Kidney (tissue), 14 donors: ENCODE data around the gene TSHZ2. TPM values are rescaled to one million over a fixed set of nuclear protein-coding genes. Genes with fewer than 3 reads are reported as not detected.

Experiments used
- DNase-seq, 5 donors: peaks; one replicate each; pipeline ENCODE4 v3.0.0-alpha.2; 2013 to 2020
- FAIRE-seq: peaks from 2 replicates; lab custom pipeline; 2012; peaks lifted over from hg19 to GRCh38; lab: Jason Lieb, UNC
- H3K27ac ChIP-seq, 2 donors: one replicate each; pipeline ENCODE4 v1.7.0; 2013; ENCODE audit warnings: low read depth in 2 of 2, low read length in 2 of 2, inconsistent platforms in 1 of 2
- H3K27me3 ChIP-seq: one replicate; pipeline ENCODE4 v1.7.1; 2013; ENCODE audit warnings: low read length, inconsistent platforms; ENCODE audit not compliant: control insufficient read depth, insufficient read depth
- H3K36me3 ChIP-seq, 3 donors: one replicate each; pipeline versions ENCODE4 v1.7.0 to v1.7.1; 2013; ENCODE audit warnings: low read length in 3 of 3, control low read depth in 1 of 3, inconsistent platforms in 1 of 3; ENCODE audit not compliant: insufficient read depth in 3 of 3, control insufficient read depth in 2 of 3
- H3K4me1 ChIP-seq, 3 donors: one replicate each; pipeline versions ENCODE4 v1.7.0 to v1.7.1; 2013; ENCODE audit warnings: low read length in 3 of 3, inconsistent platforms in 1 of 3, low read depth in 1 of 3; ENCODE audit not compliant: control insufficient read depth in 2 of 3, insufficient read depth in 2 of 3
- H3K4me3 ChIP-seq, 3 donors: one replicate each; pipeline versions ENCODE4 v1.7.0 to v1.8.1; 2013; ENCODE audit warnings: low read length in 3 of 3, control low read depth in 1 of 3, inconsistent platforms in 1 of 3
- H3K9ac ChIP-seq, 3 donors: one replicate each; pipeline versions ENCODE4 v1.7.0 to v1.7.1; 2013; ENCODE audit warnings: low read length in 3 of 3, control low read depth in 1 of 3, inconsistent platforms in 1 of 3
- H3K9me3 ChIP-seq, 3 donors: one replicate each; pipeline versions ENCODE4 v1.7.0 to v1.7.1; 2013; ENCODE audit warnings: low read length in 3 of 3, control low read depth in 1 of 3, inconsistent platforms in 1 of 3; ENCODE audit not compliant: control insufficient read depth in 2 of 3, insufficient read depth in 1 of 3
- intact Hi-C: fragments of 100-400 bp; cut with DNase I; formaldehyde crosslinking; loops from one replicate; pipeline ENCODE4 v1.11.1; 2022
- polyA plus RNA-seq: library from polyadenylated mRNA; stranded (reverse); fragments of 350-450 nt; fragmentation: Illumina TruSeq; extraction: RNeasy Lipid Tissue Mini Kit (QIAGEN cat#74804); gene quantifications from one replicate; pipeline ENCODE4 v1.2.3, GENCODE V29; 2014; ENCODE audit warnings: low read depth, low replicate concordance; ENCODE audit not compliant: insufficient read depth
- total RNA-seq: library from RNA; stranded (reverse); fragmentation: NEBNext Ultra II Directional; extraction: Animal tissue kit (Norgen Biotek cat#: 25700); gene quantifications from one replicate; pipeline ENCODE4 v1.2.1, GENCODE V29; 2021
- TF ChIP-seq, protein P1 (sequence below): IDR thresholded peaks from 3 replicates; pipeline ENCODE4 v1.5.1; 2012; ENCODE audit warnings: mild to moderate bottlenecking, moderate library complexity, borderline replicate concordance; ENCODE audit not compliant: insufficient read depth; ENCODE audit errors: extremely low read depth
- donor health status: control.
- donor health status: control.
- donor health status: control.
- donor health status: control.
- donor health status: control.
- donor health status: DM: yes; HTN: yes; CAD: no.
- donor health status: Normal renal cell carcinoma (clear cell type).

Gene TSHZ2
- total and polyA plus RNA-seq, 2 donors from 2014 or later, result 0.86 to 15.5 TPM

GRCh38 chr20:53382263-53382844 lies 410.2 kb downstream of the TSHZ2 start:
- H3K36me3 ChIP-seq, result no peaks in the 10 kb centered on the region
- TF ChIP-seq, protein P1, sequence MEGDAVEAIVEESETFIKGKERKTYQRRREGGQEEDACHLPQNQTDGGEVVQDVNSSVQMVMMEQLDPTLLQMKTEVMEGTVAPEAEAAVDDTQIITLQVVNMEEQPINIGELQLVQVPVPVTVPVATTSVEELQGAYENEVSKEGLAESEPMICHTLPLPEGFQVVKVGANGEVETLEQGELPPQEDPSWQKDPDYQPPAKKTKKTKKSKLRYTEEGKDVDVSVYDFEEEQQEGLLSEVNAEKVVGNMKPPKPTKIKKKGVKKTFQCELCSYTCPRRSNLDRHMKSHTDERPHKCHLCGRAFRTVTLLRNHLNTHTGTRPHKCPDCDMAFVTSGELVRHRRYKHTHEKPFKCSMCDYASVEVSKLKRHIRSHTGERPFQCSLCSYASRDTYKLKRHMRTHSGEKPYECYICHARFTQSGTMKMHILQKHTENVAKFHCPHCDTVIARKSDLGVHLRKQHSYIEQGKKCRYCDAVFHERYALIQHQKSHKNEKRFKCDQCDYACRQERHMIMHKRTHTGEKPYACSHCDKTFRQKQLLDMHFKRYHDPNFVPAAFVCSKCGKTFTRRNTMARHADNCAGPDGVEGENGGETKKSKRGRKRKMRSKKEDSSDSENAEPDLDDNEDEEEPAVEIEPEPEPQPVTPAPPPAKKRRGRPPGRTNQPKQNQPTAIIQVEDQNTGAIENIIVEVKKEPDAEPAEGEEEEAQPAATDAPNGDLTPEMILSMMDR, result no peak
- no peak overlapping the region for H3K4me3 ChIP-seq
- no peak for FAIRE-seq
- intact Hi-C loops, result no loop called here
- H3K9ac ChIP-seq, result no peak overlapping the region
- H3K9me3 ChIP-seq, result no peaks in the 10 kb centered on the region
- peaks cover 4 to 11% (median 10%) of the 10 kb centered on the region in 3 donors for H3K4me1 ChIP-seq
- DNase-seq, result no peak
- no peak overlapping the region for H3K27ac ChIP-seq
- no peaks in the 10 kb centered on the region for H3K27me3 ChIP-seq

- no peaks in the 10 kb centered on the region for H3K9me3 ChIP-seq
- no peaks in the 10 kb centered on the region for H3K36me3 ChIP-seq
- intact Hi-C loops, result no loop called here
- peak overlapping the region in 1 of 3 donors; percentile 9 for H3K9ac ChIP-seq
- no peak overlapping the region for H3K27ac ChIP-seq
- no peaks in the 10 kb centered on the region for H3K27me3 ChIP-seq
- H3K4me1 ChIP-seq, result peaks cover 4 to 11% (median 7%) of the 10 kb centered on the region in 3 donors
- DNase-seq (no peak), FAIRE-seq (no peak)
- TF ChIP-seq, protein P1, result no peak
- H3K4me3 ChIP-seq, result no peak overlapping the region
Measured at GRCh38 chr20:53383916-53384315, 411.8 kb downstream of the TSHZ2 start.

DNA sequence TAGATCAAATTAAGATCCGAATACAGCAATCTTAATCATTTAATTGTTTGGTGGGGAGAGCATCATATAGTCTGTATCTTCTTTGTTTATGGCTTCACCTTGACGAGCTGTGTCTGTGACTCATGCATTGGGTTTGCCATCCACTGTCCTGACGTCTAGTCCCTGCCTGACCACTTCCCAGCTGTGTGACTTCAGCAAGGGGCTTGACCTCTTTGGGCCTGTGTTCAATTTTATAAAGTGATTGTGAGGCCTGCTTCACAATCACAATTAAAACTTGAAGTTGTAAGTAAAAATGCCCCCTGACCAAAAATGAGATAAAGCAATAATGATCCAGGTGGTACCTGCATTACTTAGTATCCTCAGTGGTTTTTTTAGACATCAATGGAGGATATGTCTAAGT lies 412.2 kb downstream of the TSHZ2 start:
- intact Hi-C loops, result no loop called here
- Histone ChIP-seq H3K9me3 (no peaks in the 10 kb centered on the region), H3K4me3 (no peak overlapping the region), H3K9ac (peak overlapping the region in 1 of 3 donors; percentile 9), H3K27ac (no peak overlapping the region), H3K36me3 (no peaks in the 10 kb centered on the region), H3K4me1 (peaks cover 4 to 8% (median 5%) of the 10 kb centered on the region in 3 donors), H3K27me3 (no peaks in the 10 kb centered on the region)
- TF ChIP-seq, protein P1, result no peak
- FAIRE-seq, result no peak
- no peak for DNase-seq
